Lung (tissue), 12 donors: ENCODE data around the gene LDLRAD4. TPM values are rescaled to one million over a fixed set of nuclear protein-coding genes. Genes with fewer than 3 reads are reported as not detected.

ENCODE experiments used
- ATAC-seq: fragments of 200-7000 bp; cut with Tn5 transposase; one replicate; pipeline ENCODE4 v1.9.1; 2020; ENCODE audit warnings: moderate number of reproducible peaks; ENCODE audit not compliant: insufficient read depth, low FRiP score
- DNase-seq, 3 donors: peaks; one replicate each; pipeline ENCODE4 v3.0.0-alpha.2; 2013 to 2017
- H3K27ac ChIP-seq, 2 donors: one replicate each; pipeline ENCODE4 v1.5.1; 2013; ENCODE audit warnings: mild to moderate bottlenecking in 2 of 2, moderate library complexity in 2 of 2, control low read depth in 1 of 2, inconsistent platforms in 1 of 2, low read depth in 1 of 2, low read length in 1 of 2
- H3K27me3 ChIP-seq, 3 donors: one replicate each; pipeline ENCODE4 v1.5.1; 2013; ENCODE audit warnings: low read length in 2 of 3; ENCODE audit not compliant: control insufficient read depth in 3 of 3, insufficient read depth in 3 of 3
- H3K36me3 ChIP-seq, 4 donors: one replicate each; pipeline ENCODE4 v1.5.1; 2013; ENCODE audit warnings: low read length in 4 of 4, mild to moderate bottlenecking in 1 of 4, moderate library complexity in 1 of 4; ENCODE audit not compliant: control insufficient read depth in 4 of 4, insufficient read depth in 4 of 4
- H3K4me1 ChIP-seq, 5 donors: one replicate each; pipeline ENCODE4 v1.5.1; 2013; ENCODE audit warnings: low read length in 5 of 5, mild to moderate bottlenecking in 2 of 5, moderate library complexity in 1 of 5; ENCODE audit not compliant: control insufficient read depth in 5 of 5, insufficient read depth in 5 of 5
- H3K4me3 ChIP-seq: one replicate; pipeline ENCODE4 v1.5.1; 2013; ENCODE audit warnings: mild to moderate bottlenecking, control low read depth, moderate library complexity
- H3K9ac ChIP-seq, 2 donors: one replicate each; pipeline ENCODE4 v1.5.1; 2013; ENCODE audit warnings: low read length in 2 of 2, control low read depth in 1 of 2; ENCODE audit not compliant: insufficient read depth in 1 of 2
- H3K9me3 ChIP-seq, 4 donors: one replicate each; pipeline ENCODE4 v1.5.1; 2013; ENCODE audit warnings: low read length in 3 of 4, mild to moderate bottlenecking in 1 of 4, moderate library complexity in 1 of 4; ENCODE audit not compliant: control insufficient read depth in 4 of 4, insufficient read depth in 3 of 4
- CTCF ChIP-seq: IDR thresholded peaks from 2 replicates; pipeline ENCODE4 v1.5.1; 2012; ENCODE audit warnings: mild to moderate bottlenecking; ENCODE audit errors: control extremely low read depth, extremely low read depth
- WGBS, 2 donors: extraction: QIAGEN DNeasy Blood & Tissue Kit; methylation state at CpG; one replicate each; pipeline ENCODE4 v1.1.7; 2013; 5-methylcytosine and 5-hydroxymethylcytosine counted together
- polyA plus RNA-seq, 2 donors: library from polyadenylated mRNA; stranded (reverse); fragments of 200-250 nt; gene quantifications; one replicate each; pipeline ENCODE4 v1.2.1, GENCODE V29; 2013
- total RNA-seq, 2 donors: library from RNA; depleted of rRNA in 1 of 2; stranded (reverse); fragments of >200 nt in 1 of 2; gene quantifications; one replicate each; pipeline ENCODE4 v1.2.1, GENCODE V29; 2014 to 2021
- donor health status: control.
- donor health status: control.
- donor health status: Bipolar disorder and iron deficiency.
- donor health status: healthy.
- donor health status: DM: yes; HTN: yes; CAD: no.

Gene LDLRAD4
- total and polyA plus RNA-seq, 4 donors: 3.2 to 62.4 (median 19.9) TPM

GRCh38 chr18:13463526-13464210 is 245.1 kb downstream of the LDLRAD4 start:
- ATAC-seq (no peak), DNase-seq (no peak)
- Histone ChIP-seq H3K27me3 (no peaks in the 10 kb centered on the region), H3K36me3 (no peaks in the 10 kb centered on the region), H3K4me3 (no peak overlapping the region), H3K9me3 (peaks cover 0 to 4% (median 0%) of the 10 kb centered on the region in 4 donors), H3K27ac (no peak overlapping the region), H3K4me1 (peaks cover 0 to 13% (median 0%) of the 10 kb centered on the region in 5 donors), H3K9ac (no peak overlapping the region)
- WGBS, 2 donors: 84 to 89% methylated on average over 6 of the region's 6 CpGs
- no peak for TF ChIP-seq CTCF

GRCh38 chr18:13464432-13465123 is 246.0 kb downstream of the LDLRAD4 start:
- WGBS, 2 donors: 24 to 39% methylated on average over 14 of the region's 14 CpGs
- peak in 2 of 3 donors; percentile 43 to 58 for DNase-seq

GRCh38 chr18:13465124-13465446 is 246.5 kb downstream of the LDLRAD4 start:
- H3K27me3 ChIP-seq: no peaks in the 10 kb centered on the region
- H3K36me3 ChIP-seq: no peaks in the 10 kb centered on the region
- H3K9me3 ChIP-seq: peaks cover 0 to 4% (median 0%) of the 10 kb centered on the region in 4 donors
- peak overlapping the region in 1 of 2 donors; percentile 87 for H3K27ac ChIP-seq
- H3K9ac ChIP-seq: no peak overlapping the region
- ATAC-seq: no peak
- DNase-seq: no peak
- no peak overlapping the region for H3K4me3 ChIP-seq
- 20 to 38% methylated on average over 4 of the region's 4 CpGs for WGBS, 2 donors
- no peak for TF ChIP-seq CTCF
- peaks cover 0 to 13% (median 0%) of the 10 kb centered on the region in 5 donors for H3K4me1 ChIP-seq

More at GRCh38 chr18:13464432-13465123, 246.0 kb downstream of the LDLRAD4 start:
- ATAC-seq: peak; percentile 58
- Histone ChIP-seq H3K27ac (peak overlapping the region in 1 of 2 donors; percentile 15), H3K4me1 (peaks cover 0 to 13% (median 0%) of the 10 kb centered on the region in 5 donors), H3K36me3 (no peaks in the 10 kb centered on the region), H3K9me3 (peaks cover 0 to 4% (median 0%) of the 10 kb centered on the region in 4 donors), H3K4me3 (no peak overlapping the region), H3K27me3 (no peaks in the 10 kb centered on the region), H3K9ac (no peak overlapping the region)
- no peak for TF ChIP-seq CTCF
